Hair follicle dermal papilla cell (primary cell): ENCODE data around the gene LHX8. TPM values are rescaled to one million over a fixed set of nuclear protein-coding genes. Genes with fewer than 3 reads are reported as not detected.

Experiments used
- small RNA-seq: library from RNA; depleted of rRNA; stranded (forward); fragments of <200 nt; gene quantifications from one replicate; pipeline ENCODE3, GENCODE V24; 2012
- total RNA-seq: library from RNA; depleted of rRNA; stranded (reverse); fragments of >200 nt; gene quantifications from 2 replicates; pipeline ENCODE4 v1.2.3, GENCODE V29; 2012

The LHX8 gene
- 0.49 TPM in 1 of 2 replicates, not detected in the other for total RNA-seq

GRCh38 chr1:75133750-75134646 is at the start of gene LHX8:
Gene LHX8, plus strand, starts transcription at chr1:75134388. Its CDS starts 2,227 bp downstream, at chr1:75136615.

Small RNA genes within 50 kb of the gene (small RNA-seq; reads per million reads assigned to genes)
- not detected for gene RNU6-622P
